Type B pancreatic cell (in vitro differentiated cells): ENCODE measurements around the gene ABCG8. TPM values are rescaled to one million over a fixed set of nuclear protein-coding genes. Genes with fewer than 3 reads are reported as not detected.
A peak's percentile ranks its signal among the peaks of the same experiment; 100 is the strongest.
"Not testable (repeated sequence)": the region's sequence is repeated elsewhere in the genome, so short reads cannot be mapped to it uniquely, and the experiment has no call there.

Experiments used
- DNase-seq: peaks from one replicate; pipeline ENCODE4 v3.0.0; 2021; ENCODE audit warnings: mixed read lengths; ENCODE audit not compliant: unreplicated experiment; ENCODE audit errors: extremely low spot score
- H3K27ac Mint-ChIP-seq: 2 replicates; pipeline ENCODE4 v1.8.0; 2021; ENCODE audit warnings: mild to moderate bottlenecking, mixed read lengths
- H3K27me3 Mint-ChIP-seq: 2 replicates; pipeline ENCODE4 v1.8.0; 2021; ENCODE audit warnings: mixed read lengths
- H3K36me3 Mint-ChIP-seq: 2 replicates; pipeline ENCODE4 v1.8.0; 2021; ENCODE audit warnings: mixed read lengths
- H3K4me1 Mint-ChIP-seq: one replicate; pipeline ENCODE4 v1.8.0; 2021; ENCODE audit warnings: mixed read lengths; ENCODE audit not compliant: unreplicated experiment
- H3K4me3 Mint-ChIP-seq: 2 replicates; pipeline ENCODE4 v1.8.0; 2021; ENCODE audit warnings: mild to moderate bottlenecking, mixed read lengths
- H3K9me3 Mint-ChIP-seq: 2 replicates; pipeline ENCODE4 v1.8.0; 2021; ENCODE audit warnings: mixed read lengths
- total RNA-seq: library from RNA; stranded (reverse); gene quantifications from 2 replicates; pipeline ENCODE4 v1.2.1, GENCODE V29; 2021; ENCODE audit warnings: low replicate concordance
- TF ChIP-seq, protein P1 (sequence below): fragments of 200-600 bp; sonication (generic); conservative IDR thresholded peaks from 2 replicates; pipeline ENCODE4 v1.5.0; 2021; ENCODE audit warnings: antibody characterized with exemption, mild to moderate bottlenecking

ABCG8 gene
- total RNA-seq, 1 donor from 2014 or later = not detected

DNA sequence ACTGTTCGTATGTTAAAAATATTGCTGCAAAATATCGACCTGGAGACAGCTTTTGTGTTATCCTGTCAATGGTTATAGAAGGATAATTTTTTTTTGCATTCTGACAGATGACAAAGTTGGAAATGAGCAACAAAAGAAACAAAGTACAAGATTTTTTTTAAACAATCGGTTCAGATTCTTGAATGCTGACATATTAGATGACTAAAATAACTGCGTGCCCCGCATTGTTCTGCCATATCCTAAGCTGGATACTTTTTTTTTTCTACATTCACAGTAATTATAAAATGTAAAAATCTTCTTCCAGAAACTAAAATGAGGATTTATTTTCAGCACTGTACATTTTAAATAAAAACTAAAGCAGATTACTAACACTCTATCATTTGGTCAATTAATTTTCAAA is 67.1 kb downstream of the ABCG8 start:
- TF ChIP-seq, protein P1, sequence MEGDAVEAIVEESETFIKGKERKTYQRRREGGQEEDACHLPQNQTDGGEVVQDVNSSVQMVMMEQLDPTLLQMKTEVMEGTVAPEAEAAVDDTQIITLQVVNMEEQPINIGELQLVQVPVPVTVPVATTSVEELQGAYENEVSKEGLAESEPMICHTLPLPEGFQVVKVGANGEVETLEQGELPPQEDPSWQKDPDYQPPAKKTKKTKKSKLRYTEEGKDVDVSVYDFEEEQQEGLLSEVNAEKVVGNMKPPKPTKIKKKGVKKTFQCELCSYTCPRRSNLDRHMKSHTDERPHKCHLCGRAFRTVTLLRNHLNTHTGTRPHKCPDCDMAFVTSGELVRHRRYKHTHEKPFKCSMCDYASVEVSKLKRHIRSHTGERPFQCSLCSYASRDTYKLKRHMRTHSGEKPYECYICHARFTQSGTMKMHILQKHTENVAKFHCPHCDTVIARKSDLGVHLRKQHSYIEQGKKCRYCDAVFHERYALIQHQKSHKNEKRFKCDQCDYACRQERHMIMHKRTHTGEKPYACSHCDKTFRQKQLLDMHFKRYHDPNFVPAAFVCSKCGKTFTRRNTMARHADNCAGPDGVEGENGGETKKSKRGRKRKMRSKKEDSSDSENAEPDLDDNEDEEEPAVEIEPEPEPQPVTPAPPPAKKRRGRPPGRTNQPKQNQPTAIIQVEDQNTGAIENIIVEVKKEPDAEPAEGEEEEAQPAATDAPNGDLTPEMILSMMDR = no peak
- Mint-ChIP-seq H3K9me3 (no peaks in the 10 kb centered on the region), H3K27ac (no peak overlapping the region), H3K27me3 (no peaks in the 10 kb centered on the region), H3K36me3 (peaks cover 31% of the 10 kb centered on the region), H3K4me1 (no peaks in the 10 kb centered on the region), H3K4me3 (no peak overlapping the region)
- no peak for DNase-seq

DNA sequence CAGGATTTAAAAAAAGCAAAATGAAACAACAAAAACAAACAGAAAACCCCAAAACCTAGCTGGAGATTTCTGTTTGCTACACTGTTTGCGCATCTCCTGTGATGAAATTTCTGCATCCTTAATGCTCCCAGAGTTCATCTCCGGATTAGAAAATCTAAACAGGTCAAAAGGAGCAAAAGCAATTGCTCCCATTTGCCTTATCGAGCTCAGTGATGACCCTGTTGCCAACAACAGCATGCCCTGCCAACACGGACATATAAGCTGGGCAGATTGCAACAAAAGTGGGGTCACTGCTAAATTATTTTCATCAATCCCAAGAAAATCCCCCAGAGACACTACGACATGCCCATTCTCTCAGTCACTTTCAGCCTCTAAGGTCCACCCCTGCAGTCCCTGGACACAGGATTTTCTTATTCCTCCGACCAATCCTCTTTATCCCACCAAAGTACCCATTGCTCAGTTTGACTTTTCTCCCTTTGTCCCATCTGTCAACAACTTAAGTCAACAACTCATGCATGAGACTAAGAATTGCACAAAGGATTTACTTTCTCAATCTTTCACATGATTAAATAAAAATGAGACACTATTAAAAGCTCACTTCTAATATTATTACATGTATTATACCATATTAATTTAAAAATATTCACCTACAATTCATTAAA is 67.8 kb downstream of the ABCG8 start:
- TF ChIP-seq, protein P1 = no peak
- H3K4me1 Mint-ChIP-seq = no peaks in the 10 kb centered on the region
- H3K9me3 Mint-ChIP-seq = no peaks in the 10 kb centered on the region
- peak overlapping the region; percentile 2 for H3K27ac Mint-ChIP-seq
- H3K27me3 Mint-ChIP-seq = no peaks in the 10 kb centered on the region
- H3K4me3 Mint-ChIP-seq = no peak overlapping the region
- H3K36me3 Mint-ChIP-seq = peaks cover 35% of the 10 kb centered on the region
- DNase-seq = no peak

DNA sequence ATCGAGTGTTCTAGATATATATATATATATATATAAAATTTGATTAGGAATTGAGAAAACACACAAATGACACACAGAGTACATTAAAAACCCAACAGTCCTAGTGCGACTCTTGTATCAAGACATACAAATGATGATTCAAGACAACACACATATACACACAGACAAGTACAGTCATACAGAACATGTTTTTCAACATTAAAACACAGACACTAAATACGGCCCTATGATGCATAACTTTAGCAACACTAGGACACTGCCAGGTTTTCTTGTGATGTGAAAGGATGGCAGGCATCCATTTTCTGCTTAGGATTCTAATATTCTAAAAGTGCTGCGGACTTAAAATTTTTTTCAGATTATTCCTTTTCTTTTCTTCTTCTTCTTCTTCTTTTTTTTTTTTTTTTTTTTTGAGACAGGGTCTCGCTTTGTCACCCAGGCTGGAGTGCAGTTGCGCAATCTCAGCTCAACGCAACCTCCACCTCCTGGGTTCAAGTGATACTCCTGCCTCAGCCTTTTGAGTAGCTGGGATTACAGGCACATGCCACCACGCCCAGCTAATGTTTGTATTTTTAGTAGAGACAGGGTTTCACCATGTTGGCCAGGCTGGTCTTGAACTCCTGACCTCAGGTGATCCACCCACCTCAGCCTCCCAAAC is 72.5 kb downstream of the ABCG8 start:
- H3K4me3 Mint-ChIP-seq, H3K27me3 Mint-ChIP-seq, H3K4me1 Mint-ChIP-seq, H3K9me3 Mint-ChIP-seq, H3K27ac Mint-ChIP-seq, DNase-seq: not testable (repeated sequence)
- peaks cover 38% of the 10 kb centered on the region for H3K36me3 Mint-ChIP-seq

DNA sequence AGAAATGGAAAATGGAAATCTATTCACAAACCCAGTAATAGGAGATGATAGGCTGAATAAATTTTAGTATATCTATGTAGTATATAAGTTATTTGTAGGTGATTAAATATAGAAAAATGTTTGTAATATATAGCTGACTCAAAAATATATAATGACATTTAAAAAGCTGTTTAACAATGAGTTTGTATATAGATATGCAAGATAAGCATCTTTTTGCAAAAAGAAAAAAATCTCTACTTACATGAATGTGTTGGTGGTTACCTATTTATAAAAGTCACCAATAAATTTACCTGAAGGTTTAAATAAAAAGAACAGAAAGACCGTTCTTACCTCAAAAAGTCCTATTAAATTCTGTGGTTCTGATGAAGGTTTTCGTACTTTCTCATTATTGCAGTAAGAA is 85.7 kb downstream of the ABCG8 start:
- no peaks in the 10 kb centered on the region for H3K9me3 Mint-ChIP-seq
- H3K27me3 Mint-ChIP-seq = no peaks in the 10 kb centered on the region
- H3K4me1 Mint-ChIP-seq = no peaks in the 10 kb centered on the region
- H3K4me3 Mint-ChIP-seq = no peak overlapping the region
- H3K36me3 Mint-ChIP-seq = peaks cover 14% of the 10 kb centered on the region
- no peak for DNase-seq
- TF ChIP-seq, protein P1 = no peak
- no peak overlapping the region for H3K27ac Mint-ChIP-seq

DNA sequence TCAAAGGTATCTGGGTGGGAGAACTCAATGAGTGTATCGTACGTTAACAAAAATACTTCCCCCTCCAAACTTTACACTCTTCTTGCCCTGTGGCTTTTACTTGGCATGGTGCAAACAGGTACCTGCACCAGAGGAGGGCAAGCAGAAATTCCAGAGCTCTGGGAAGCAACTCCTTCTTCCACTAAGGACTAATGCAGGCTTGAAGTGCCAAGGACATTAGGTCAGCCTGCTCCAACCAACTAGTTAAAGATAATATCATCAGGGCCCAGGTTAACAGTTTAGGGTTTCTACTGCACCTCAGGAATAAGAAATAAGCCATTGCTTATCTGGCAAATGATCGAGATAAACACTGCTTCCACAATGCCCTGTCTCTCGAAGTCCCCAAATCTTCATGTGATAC is 86.7 kb downstream of the ABCG8 start:
- Mint-ChIP-seq H3K4me1 (no peaks in the 10 kb centered on the region), H3K27me3 (no peaks in the 10 kb centered on the region), H3K9me3 (no peaks in the 10 kb centered on the region), H3K27ac (no peak overlapping the region), H3K4me3 (no peak overlapping the region), H3K36me3 (peaks cover 20% of the 10 kb centered on the region)
- TF ChIP-seq, protein P1 = no peak
- no peak for DNase-seq

DNA sequence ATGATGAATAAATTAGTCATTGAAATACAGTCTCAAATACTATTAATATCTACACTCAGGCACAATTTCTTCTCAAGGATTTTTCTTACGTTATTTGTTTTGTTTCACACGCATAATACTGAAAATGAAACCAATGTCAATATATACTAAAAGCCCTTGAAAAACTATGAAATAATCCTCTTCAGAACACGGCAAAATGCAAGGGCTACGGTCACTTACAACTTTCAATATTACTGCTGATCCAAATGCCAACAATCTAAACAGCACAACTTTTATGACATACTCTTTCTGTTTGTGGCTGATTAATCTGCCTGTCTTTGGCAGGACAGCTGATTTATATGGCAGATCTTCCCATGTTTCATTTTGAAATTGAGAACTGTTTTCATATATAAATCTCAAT is 88.7 kb downstream of the ABCG8 start:
- Mint-ChIP-seq H3K36me3 (peaks cover 31% of the 10 kb centered on the region), H3K9me3 (no peaks in the 10 kb centered on the region), H3K27me3 (no peaks in the 10 kb centered on the region), H3K4me1 (no peaks in the 10 kb centered on the region), H3K4me3 (no peak overlapping the region), H3K27ac (no peak overlapping the region)
- TF ChIP-seq, protein P1 = no peak
- no peak for DNase-seq
